HEK293 (cell line): ENCODE measurements around the gene SH3BP5L.

Source experiments
- TCF7L2 ChIP-seq: IDR thresholded peaks from 2 replicates; pipeline ENCODE4 v1.6.1; 2011; ENCODE audit warnings: low read depth, mild to moderate bottlenecking, inconsistent platforms, low read length, moderate library complexity, borderline replicate concordance
- YY2 ChIP-seq: fragments of 450-650 bp; formaldehyde crosslinking; IDR thresholded peaks from 2 replicates; pipeline ENCODE4 v1.5.1; 2016; ENCODE audit warnings: missing biosample characterization, missing genetic modification characterization
- ZBTB7A ChIP-seq: fragments of 450-650 bp; formaldehyde crosslinking; IDR thresholded peaks from 2 replicates; pipeline ENCODE4 v1.5.1; 2016; ENCODE audit warnings: low read depth, missing biosample characterization, missing genetic modification characterization
- ZNF561 ChIP-seq: fragments of 450-650 bp; IDR thresholded peaks from 2 replicates; pipeline ENCODE4 v1.5.1; 2018; ENCODE audit warnings: missing biosample characterization, missing genetic modification characterization, borderline replicate concordance
- TF ChIP-seq, protein P1 (sequence below): fragments of 450-650 bp; formaldehyde crosslinking; IDR thresholded peaks from 2 replicates; pipeline ENCODE4 v1.5.1; 2016; ENCODE audit warnings: missing biosample characterization, missing genetic modification characterization
- TF ChIP-seq, protein P2 (sequence below): fragments of 450-650 bp; formaldehyde crosslinking; IDR thresholded peaks from 2 replicates; pipeline ENCODE4 v1.5.1; 2016; ENCODE audit warnings: missing biosample characterization, missing genetic modification characterization
- TF ChIP-seq, protein P3 (sequence below): fragments of 450-650 bp; IDR thresholded peaks from 2 replicates; pipeline ENCODE4 v1.5.1; 2018; ENCODE audit warnings: missing biosample characterization, mild to moderate bottlenecking, missing genetic modification characterization
- TF ChIP-seq, protein P4 (sequence below): fragments of 450-650 bp; formaldehyde crosslinking; IDR thresholded peaks from 2 replicates; pipeline ENCODE4 v1.5.1; 2016; ENCODE audit warnings: missing biosample characterization, missing genetic modification characterization

- TF ChIP-seq, protein P1, sequence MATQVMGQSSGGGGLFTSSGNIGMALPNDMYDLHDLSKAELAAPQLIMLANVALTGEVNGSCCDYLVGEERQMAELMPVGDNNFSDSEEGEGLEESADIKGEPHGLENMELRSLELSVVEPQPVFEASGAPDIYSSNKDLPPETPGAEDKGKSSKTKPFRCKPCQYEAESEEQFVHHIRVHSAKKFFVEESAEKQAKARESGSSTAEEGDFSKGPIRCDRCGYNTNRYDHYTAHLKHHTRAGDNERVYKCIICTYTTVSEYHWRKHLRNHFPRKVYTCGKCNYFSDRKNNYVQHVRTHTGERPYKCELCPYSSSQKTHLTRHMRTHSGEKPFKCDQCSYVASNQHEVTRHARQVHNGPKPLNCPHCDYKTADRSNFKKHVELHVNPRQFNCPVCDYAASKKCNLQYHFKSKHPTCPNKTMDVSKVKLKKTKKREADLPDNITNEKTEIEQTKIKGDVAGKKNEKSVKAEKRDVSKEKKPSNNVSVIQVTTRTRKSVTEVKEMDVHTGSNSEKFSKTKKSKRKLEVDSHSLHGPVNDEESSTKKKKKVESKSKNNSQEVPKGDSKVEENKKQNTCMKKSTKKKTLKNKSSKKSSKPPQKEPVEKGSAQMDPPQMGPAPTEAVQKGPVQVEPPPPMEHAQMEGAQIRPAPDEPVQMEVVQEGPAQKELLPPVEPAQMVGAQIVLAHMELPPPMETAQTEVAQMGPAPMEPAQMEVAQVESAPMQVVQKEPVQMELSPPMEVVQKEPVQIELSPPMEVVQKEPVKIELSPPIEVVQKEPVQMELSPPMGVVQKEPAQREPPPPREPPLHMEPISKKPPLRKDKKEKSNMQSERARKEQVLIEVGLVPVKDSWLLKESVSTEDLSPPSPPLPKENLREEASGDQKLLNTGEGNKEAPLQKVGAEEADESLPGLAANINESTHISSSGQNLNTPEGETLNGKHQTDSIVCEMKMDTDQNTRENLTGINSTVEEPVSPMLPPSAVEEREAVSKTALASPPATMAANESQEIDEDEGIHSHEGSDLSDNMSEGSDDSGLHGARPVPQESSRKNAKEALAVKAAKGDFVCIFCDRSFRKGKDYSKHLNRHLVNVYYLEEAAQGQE (tag by site-specific recombination), result no peak
- TF ChIP-seq, protein P2, sequence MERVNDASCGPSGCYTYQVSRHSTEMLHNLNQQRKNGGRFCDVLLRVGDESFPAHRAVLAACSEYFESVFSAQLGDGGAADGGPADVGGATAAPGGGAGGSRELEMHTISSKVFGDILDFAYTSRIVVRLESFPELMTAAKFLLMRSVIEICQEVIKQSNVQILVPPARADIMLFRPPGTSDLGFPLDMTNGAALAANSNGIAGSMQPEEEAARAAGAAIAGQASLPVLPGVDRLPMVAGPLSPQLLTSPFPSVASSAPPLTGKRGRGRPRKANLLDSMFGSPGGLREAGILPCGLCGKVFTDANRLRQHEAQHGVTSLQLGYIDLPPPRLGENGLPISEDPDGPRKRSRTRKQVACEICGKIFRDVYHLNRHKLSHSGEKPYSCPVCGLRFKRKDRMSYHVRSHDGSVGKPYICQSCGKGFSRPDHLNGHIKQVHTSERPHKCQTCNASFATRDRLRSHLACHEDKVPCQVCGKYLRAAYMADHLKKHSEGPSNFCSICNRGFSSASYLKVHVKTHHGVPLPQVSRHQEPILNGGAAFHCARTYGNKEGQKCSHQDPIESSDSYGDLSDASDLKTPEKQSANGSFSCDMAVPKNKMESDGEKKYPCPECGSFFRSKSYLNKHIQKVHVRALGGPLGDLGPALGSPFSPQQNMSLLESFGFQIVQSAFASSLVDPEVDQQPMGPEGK, result no peak
- TF ChIP-seq ZNF561 (no peak), YY2 (no peak), ZBTB7A (no peak), TCF7L2 (no peak)
- TF ChIP-seq, protein P3, sequence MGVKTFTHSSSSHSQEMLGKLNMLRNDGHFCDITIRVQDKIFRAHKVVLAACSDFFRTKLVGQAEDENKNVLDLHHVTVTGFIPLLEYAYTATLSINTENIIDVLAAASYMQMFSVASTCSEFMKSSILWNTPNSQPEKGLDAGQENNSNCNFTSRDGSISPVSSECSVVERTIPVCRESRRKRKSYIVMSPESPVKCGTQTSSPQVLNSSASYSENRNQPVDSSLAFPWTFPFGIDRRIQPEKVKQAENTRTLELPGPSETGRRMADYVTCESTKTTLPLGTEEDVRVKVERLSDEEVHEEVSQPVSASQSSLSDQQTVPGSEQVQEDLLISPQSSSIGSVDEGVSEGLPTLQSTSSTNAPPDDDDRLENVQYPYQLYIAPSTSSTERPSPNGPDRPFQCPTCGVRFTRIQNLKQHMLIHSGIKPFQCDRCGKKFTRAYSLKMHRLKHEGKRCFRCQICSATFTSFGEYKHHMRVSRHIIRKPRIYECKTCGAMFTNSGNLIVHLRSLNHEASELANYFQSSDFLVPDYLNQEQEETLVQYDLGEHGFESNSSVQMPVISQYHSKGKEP, result no peak
- TF ChIP-seq, protein P4, sequence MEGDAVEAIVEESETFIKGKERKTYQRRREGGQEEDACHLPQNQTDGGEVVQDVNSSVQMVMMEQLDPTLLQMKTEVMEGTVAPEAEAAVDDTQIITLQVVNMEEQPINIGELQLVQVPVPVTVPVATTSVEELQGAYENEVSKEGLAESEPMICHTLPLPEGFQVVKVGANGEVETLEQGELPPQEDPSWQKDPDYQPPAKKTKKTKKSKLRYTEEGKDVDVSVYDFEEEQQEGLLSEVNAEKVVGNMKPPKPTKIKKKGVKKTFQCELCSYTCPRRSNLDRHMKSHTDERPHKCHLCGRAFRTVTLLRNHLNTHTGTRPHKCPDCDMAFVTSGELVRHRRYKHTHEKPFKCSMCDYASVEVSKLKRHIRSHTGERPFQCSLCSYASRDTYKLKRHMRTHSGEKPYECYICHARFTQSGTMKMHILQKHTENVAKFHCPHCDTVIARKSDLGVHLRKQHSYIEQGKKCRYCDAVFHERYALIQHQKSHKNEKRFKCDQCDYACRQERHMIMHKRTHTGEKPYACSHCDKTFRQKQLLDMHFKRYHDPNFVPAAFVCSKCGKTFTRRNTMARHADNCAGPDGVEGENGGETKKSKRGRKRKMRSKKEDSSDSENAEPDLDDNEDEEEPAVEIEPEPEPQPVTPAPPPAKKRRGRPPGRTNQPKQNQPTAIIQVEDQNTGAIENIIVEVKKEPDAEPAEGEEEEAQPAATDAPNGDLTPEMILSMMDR (tag by site-specific recombination), result no peak
Measured at GRCh38 chr1:248812736-248813425, 12.8 kb downstream of the SH3BP5L start.
